ENCODE measurements around the gene OSBPL10. TPM values are rescaled to one million over a fixed set of nuclear protein-coding genes. Genes with fewer than 3 reads are reported as not detected.

OSBPL10 gene
- polyA plus RNA-seq, 2 of the 4 experiments (the other 2 are of a cell fraction) = 9.2 to 17.0 TPM

GRCh38 chr3:31791090-31791430 lies 190.0 kb downstream of the OSBPL10 start:
- no peak overlapping the region for H3K4me3 ChIP-seq
- POLR2A ChIA-PET = no interaction called here
- H3K4me2 ChIP-seq = no peak overlapping the region
- WGBS (ENCODE audit: missing lambda C conversion rate) = 64% methylated on average over 2 of the region's 2 CpGs
- H3K9me3 ChIP-seq = no peaks in the 10 kb centered on the region
- TF ChIP-seq CEBPB (IDR thresholded peaks at IDR 0.05) (no peak), EP300 (IDR thresholded peaks at IDR 0.05) (no peak), BCL3 (IDR thresholded peaks at IDR 0.05) (no peak), CBX8 (IDR thresholded peaks at IDR 0.05) (no peak), PBX3 (IDR thresholded peaks at IDR 0.05) (no peak), FOSL2 (IDR thresholded peaks at IDR 0.05) (no peak), FOSL2 (CRISPR knock-in tag; IDR thresholded peaks at IDR 0.05) (no peak), MYC (IDR thresholded peaks at IDR 0.05; ENCODE audit: borderline replicate concordance, low read length) (no peak), HES2 (IDR thresholded peaks at IDR 0.05) (no peak), JUN (IDR thresholded peaks at IDR 0.05) (no peak), JUNB (IDR thresholded peaks at IDR 0.05) (no peak), HEYL (CRISPR knock-in tag; IDR thresholded peaks at IDR 0.05) (no peak), KDM5A (IDR thresholded peaks at IDR 0.05) (no peak)
- CTCF ChIA-PET = interaction anchor here (1.0 kb wide), 1 partner anchor 353 kb away, joined by 3 read pairs; no protein-coding TSS in a partner anchor
- ATAC-seq (no peak), DNase-seq (ENCODE audit: low read depth in 1 of 2, low spot score in 1 of 2) (no peak), FAIRE-seq (no peak)
- H3K4me1 ChIP-seq = no peaks in the 10 kb centered on the region
- H3K27ac ChIP-seq = no peak overlapping the region

GRCh38 chr3:31790193-31791089 lies 190.6 kb downstream of the OSBPL10 start:
- ChIA-PET POLR2A (no interaction called here), CTCF (interaction anchor here (1.0 kb wide), 1 partner anchor 354 kb away, joined by 3 read pairs; no protein-coding TSS in a partner anchor)
- H3K27ac ChIP-seq = no peak overlapping the region
- no peaks in the 10 kb centered on the region for H3K4me1 ChIP-seq
- H3K9me3 ChIP-seq = no peaks in the 10 kb centered on the region
- H3K4me2 ChIP-seq = no peak overlapping the region
- no peak for FAIRE-seq
- DNase-seq (ENCODE audit: low read depth in 1 of 2, low spot score in 1 of 2) = no peak
- ATAC-seq = no peak
- WGBS (ENCODE audit: missing lambda C conversion rate) = 95% methylated on average over 7 of the region's 7 CpGs
- H3K4me3 ChIP-seq = no peak overlapping the region
- TF ChIP-seq RARB (CRISPR knock-in tag; IDR thresholded peaks at IDR 0.05) = no peak
- no peak for TF ChIP-seq PBX3 (IDR thresholded peaks at IDR 0.05)
- no peak for TF ChIP-seq ZFP36 (IDR thresholded peaks at IDR 0.05; ENCODE audit: borderline replicate concordance, partially characterized antibody)
- TF ChIP-seq MAZ (IDR thresholded peaks at IDR 0.05; ENCODE audit: borderline replicate concordance, low read depth, low read length) = no peak
- no peak for TF ChIP-seq JUNB (IDR thresholded peaks at IDR 0.05)
- TF ChIP-seq NFE2L2 (conservative IDR thresholded peaks at IDR 0.05; ENCODE audit: low read length) = no peak
- TF ChIP-seq FOSL2 (IDR thresholded peaks at IDR 0.05) = no peak
- TF ChIP-seq FOSL2 (CRISPR knock-in tag; IDR thresholded peaks at IDR 0.05) = no peak
- no peak for TF ChIP-seq SMC3 (IDR thresholded peaks at IDR 0.05)
- no peak for TF ChIP-seq REST (IDR thresholded peaks at IDR 0.05)
- no peak for TF ChIP-seq CBX8 (IDR thresholded peaks at IDR 0.05)
- TF ChIP-seq ZNF302 (CRISPR knock-in tag; IDR thresholded peaks at IDR 0.05) = no peak
- no peak for TF ChIP-seq NPAS2 (CRISPR knock-in tag; IDR thresholded peaks at IDR 0.05; ENCODE audit: borderline replicate concordance)
- TF ChIP-seq RCOR1 (IDR thresholded peaks at IDR 0.05; ENCODE audit: low read depth, low read length) = no peak
- TF ChIP-seq BCL3 (IDR thresholded peaks at IDR 0.05) = no peak
- no peak for TF ChIP-seq EHF (CRISPR knock-in tag; IDR thresholded peaks at IDR 0.05)
- no peak for TF ChIP-seq HMGXB4 (CRISPR knock-in tag; IDR thresholded peaks at IDR 0.05; ENCODE audit: borderline replicate concordance)
- TF ChIP-seq HDAC2 (IDR thresholded peaks at IDR 0.05) = no peak

Data from A549 (cell line).